CD8-positive, alpha-beta memory T cell (primary cell): Measurements from ENCODE around the gene TPST2. TPM values are rescaled to one million over a fixed set of nuclear protein-coding genes. Genes with fewer than 3 reads are reported as not detected.

Experiments used
- CTCF ChIA-PET: fragments of 350-600 bp; sonication (Branson Sonifier 250); formaldehyde crosslinking; loops from one replicate; lab custom pipeline; 2021; ENCODE audit warnings: antibody characterized with exemption; lab: Charles Lee
- POLR2A ChIA-PET: fragments of 350-600 bp; sonication (Branson Sonifier 250); formaldehyde crosslinking; loops from one replicate; lab custom pipeline; 2021; ENCODE audit warnings: antibody characterized with exemption; lab: Charles Lee
- DNase-seq, 5 donors: peaks; one replicate each; pipeline versions ENCODE4 v3.0.0 to v3.0.0-alpha.2; 2020 to 2022; ENCODE audit warnings: mixed read lengths in 1 of 5
- H3K27ac ChIP-seq: one replicate; pipeline ENCODE4 v1.7.0; 2013; ENCODE audit warnings: low read depth, mild to moderate bottlenecking, low read length, moderate library complexity
- H3K27me3 ChIP-seq: 2 replicates; pipeline ENCODE4 v1.7.0; 2013; ENCODE audit warnings: low read length, mild to moderate bottlenecking; ENCODE audit not compliant: insufficient read depth, poor library complexity, severe bottlenecking
- H3K36me3 ChIP-seq: 2 replicates; pipeline ENCODE4 v1.7.0; 2013; ENCODE audit warnings: mild to moderate bottlenecking, low read length, moderate library complexity; ENCODE audit not compliant: insufficient read depth
- H3K4me1 ChIP-seq: 2 replicates; pipeline ENCODE4 v1.7.0; 2013; ENCODE audit warnings: mild to moderate bottlenecking, low read length, moderate library complexity; ENCODE audit not compliant: insufficient read depth
- H3K4me3 ChIP-seq: 2 replicates; pipeline ENCODE4 v1.7.0; 2013; ENCODE audit warnings: mild to moderate bottlenecking, low read length
- H3K9me3 ChIP-seq: 2 replicates; pipeline ENCODE4 v1.7.0; 2013; ENCODE audit warnings: mild to moderate bottlenecking, low read length
- H3K27ac Mint-ChIP-seq, 8 donors: one replicate each; pipeline ENCODE4 v1.8.0; 2020 to 2021; ENCODE audit warnings: mixed read lengths in 8 of 8, mild to moderate bottlenecking in 6 of 8, inconsistent platforms in 3 of 8, moderate library complexity in 3 of 8
- H3K27me3 Mint-ChIP-seq, 2 donors: one replicate each; pipeline ENCODE4 v1.8.0; 2020 to 2021; ENCODE audit warnings: mixed read lengths in 2 of 2, mild to moderate bottlenecking in 1 of 2, moderate library complexity in 1 of 2
- H3K36me3 Mint-ChIP-seq, 3 donors: one replicate each; pipeline ENCODE4 v1.8.0; 2020 to 2021; ENCODE audit warnings: mixed read lengths in 3 of 3, inconsistent platforms in 1 of 3, mild to moderate bottlenecking in 1 of 3
- H3K4me1 Mint-ChIP-seq, 3 donors: one replicate each; pipeline ENCODE4 v1.8.0; 2020 to 2021; ENCODE audit warnings: mixed read lengths in 3 of 3, inconsistent platforms in 1 of 3, mild to moderate bottlenecking in 1 of 3
- H3K4me3 Mint-ChIP-seq, 7 donors: one replicate each; pipeline ENCODE4 v1.8.0; 2020 to 2021; ENCODE audit warnings: mixed read lengths in 7 of 7, mild to moderate bottlenecking in 6 of 7, moderate library complexity in 4 of 7, inconsistent platforms in 2 of 7
- H3K9me3 Mint-ChIP-seq, 5 donors: one replicate each; pipeline ENCODE4 v1.8.0; 2020 to 2022; ENCODE audit warnings: mixed read lengths in 5 of 5, mild to moderate bottlenecking in 3 of 5, moderate library complexity in 2 of 5, inconsistent platforms in 1 of 5
- polyA plus RNA-seq: library from polyadenylated mRNA; unstranded; fragments of 300-500 nt; fragmentation: Illumina TruSeq; gene quantifications from one replicate; pipeline ENCODE4 v1.2.3, GENCODE V29; 2021
- total RNA-seq, 2 experiments: library from RNA; stranded (reverse); gene quantifications; one replicate each; pipeline ENCODE4 v1.2.3, GENCODE V29; 2021

TPST2 gene
- total and polyA plus RNA-seq, 3 experiments from 2014 or later, result 36.7 to 201 (median 37.3) TPM

- peak overlapping the region in 3 of 7 donors; percentile 16 to 29 (median 21) for H3K4me3 Mint-ChIP-seq
- peaks cover 0 to 64% (median 3%) of the 10 kb centered on the region in 3 donors for H3K36me3 Mint-ChIP-seq
- ChIA-PET POLR2A (no interaction called here), CTCF (no interaction called here)
- Histone ChIP-seq H3K4me1 (peaks cover 16% of the 10 kb centered on the region), H3K27ac (no peak overlapping the region), H3K27me3 (no peaks in the 10 kb centered on the region), H3K36me3 (peaks cover 7% of the 10 kb centered on the region), H3K4me3 (no peak overlapping the region), H3K9me3 (no peaks in the 10 kb centered on the region)
- H3K9me3 Mint-ChIP-seq, result no peaks in the 10 kb centered on the region
- H3K4me1 Mint-ChIP-seq, result peaks cover 77 to 95% (median 94%) of the 10 kb centered on the region in 3 donors
- H3K27ac Mint-ChIP-seq, result peak overlapping the region; percentile 21 to 89 (median 66)
- H3K27me3 Mint-ChIP-seq, result no peaks in the 10 kb centered on the region
- DNase-seq, result no peak
Observed at GRCh38 chr22:26568207-26568706, 21.7 kb downstream of the TPST2 start.

- H3K36me3 ChIP-seq, result peaks cover 7% of the 10 kb centered on the region
- Mint-ChIP-seq H3K9me3 (no peaks in the 10 kb centered on the region), H3K4me1 (peaks cover 75 to 95% (median 94%) of the 10 kb centered on the region in 3 donors), H3K4me3 (no peak overlapping the region), H3K36me3 (peaks cover 0 to 58% (median 1%) of the 10 kb centered on the region in 3 donors), H3K27ac (peak overlapping the region in 5 of 8 donors; percentile 2 to 67 (median 59)), H3K27me3 (no peaks in the 10 kb centered on the region)
- H3K4me3 ChIP-seq, result no peak overlapping the region
- CTCF ChIA-PET, result no interaction called here
- H3K9me3 ChIP-seq, result no peaks in the 10 kb centered on the region
- DNase-seq, result no peak
- POLR2A ChIA-PET, result no interaction called here
- peaks cover 16% of the 10 kb centered on the region for H3K4me1 ChIP-seq
- H3K27ac ChIP-seq, result no peak overlapping the region
- H3K27me3 ChIP-seq, result no peaks in the 10 kb centered on the region
Observed at GRCh38 chr22:26567610-26568009, 22.3 kb downstream of the TPST2 start.

GRCh38 chr22:26566994-26567393, 22.9 kb downstream of the TPST2 start:
- H3K4me1 ChIP-seq, result peaks cover 14% of the 10 kb centered on the region
- no peak overlapping the region for H3K4me3 ChIP-seq
- ChIA-PET CTCF (no interaction called here), POLR2A (no interaction called here)
- peaks cover 7% of the 10 kb centered on the region for H3K36me3 ChIP-seq
- no peaks in the 10 kb centered on the region for H3K9me3 Mint-ChIP-seq
- DNase-seq, result no peak
- H3K27ac ChIP-seq, result no peak overlapping the region
- H3K9me3 ChIP-seq, result no peaks in the 10 kb centered on the region
- H3K4me3 Mint-ChIP-seq, result peak overlapping the region in 4 of 7 donors; percentile 3 to 63 (median 32)
- H3K27me3 ChIP-seq, result no peaks in the 10 kb centered on the region
- no peaks in the 10 kb centered on the region for H3K27me3 Mint-ChIP-seq
- peaks cover 77 to 94% (median 89%) of the 10 kb centered on the region in 3 donors for H3K4me1 Mint-ChIP-seq
- H3K27ac Mint-ChIP-seq, result peak overlapping the region in 3 of 8 donors; percentile 15 to 89 (median 38)
- H3K36me3 Mint-ChIP-seq, result peaks cover 0 to 55% (median 0%) of the 10 kb centered on the region in 3 donors

GRCh38 chr22:26565889-26566288, 24.0 kb downstream of the TPST2 start:
- Histone ChIP-seq H3K27me3 (no peaks in the 10 kb centered on the region), H3K9me3 (no peaks in the 10 kb centered on the region), H3K36me3 (peaks cover 7% of the 10 kb centered on the region), H3K4me1 (peaks cover 12% of the 10 kb centered on the region), H3K4me3 (no peak overlapping the region), H3K27ac (no peak overlapping the region)
- no peak for DNase-seq
- Mint-ChIP-seq H3K4me1 (peaks cover 68 to 91% (median 80%) of the 10 kb centered on the region in 3 donors), H3K27ac (peak overlapping the region in 3 of 8 donors; percentile 7 to 47 (median 20)), H3K27me3 (peaks cover 0 to 2% of the 10 kb centered on the region in 2 donors), H3K9me3 (no peaks in the 10 kb centered on the region), H3K4me3 (peak overlapping the region in 1 of 7 donors; percentile 32), H3K36me3 (peaks cover 0 to 46% (median 0%) of the 10 kb centered on the region in 3 donors)
- ChIA-PET CTCF (interaction anchor here (0.6 to 0.9 kb wide), 2 partner anchors 76 to 100 kb away, joined by 3 read pairs; no protein-coding TSS in a partner anchor), POLR2A (no interaction called here)

GRCh38 chr22:26565181-26565580, 24.8 kb downstream of the TPST2 start:
- H3K4me1 ChIP-seq, result peaks cover 12% of the 10 kb centered on the region
- Mint-ChIP-seq H3K27ac (peak overlapping the region in 5 of 8 donors; percentile 32 to 55 (median 36)), H3K9me3 (no peaks in the 10 kb centered on the region), H3K27me3 (peaks cover 0 to 2% of the 10 kb centered on the region in 2 donors), H3K4me1 (peaks cover 67 to 91% (median 80%) of the 10 kb centered on the region in 3 donors), H3K4me3 (peak overlapping the region in 1 of 7 donors; percentile 45), H3K36me3 (peaks cover 0 to 46% (median 0%) of the 10 kb centered on the region in 3 donors)
- no peaks in the 10 kb centered on the region for H3K9me3 ChIP-seq
- ChIA-PET CTCF (interaction anchor here (0.9 to 1.1 kb wide), 2 partner anchors 20 to 101 kb away, joined by 3 read pairs; no protein-coding TSS in a partner anchor), POLR2A (no interaction called here)
- no peak overlapping the region for H3K27ac ChIP-seq
- H3K4me3 ChIP-seq, result no peak overlapping the region
- no peak for DNase-seq
- H3K27me3 ChIP-seq, result no peaks in the 10 kb centered on the region
- H3K36me3 ChIP-seq, result peaks cover 7% of the 10 kb centered on the region

GRCh38 chr22:26564672-26565071, 25.3 kb downstream of the TPST2 start:
- Mint-ChIP-seq H3K27ac (peak overlapping the region in 3 of 8 donors; percentile 17 to 63 (median 47)), H3K4me3 (peak overlapping the region in 1 of 7 donors; percentile 45), H3K27me3 (peaks cover 0 to 2% of the 10 kb centered on the region in 2 donors), H3K4me1 (peaks cover 68 to 93% (median 81%) of the 10 kb centered on the region in 3 donors), H3K9me3 (no peaks in the 10 kb centered on the region), H3K36me3 (peaks cover 0 to 46% (median 0%) of the 10 kb centered on the region in 3 donors)
- no peak for DNase-seq
- CTCF ChIA-PET, result interaction anchor here (1.1 to 1.9 kb wide), 2 partner anchors 21 to 28 kb away, joined by 3 to 8 read pairs; no protein-coding TSS in a partner anchor
- Histone ChIP-seq H3K4me1 (peaks cover 12% of the 10 kb centered on the region), H3K9me3 (no peaks in the 10 kb centered on the region), H3K36me3 (peaks cover 7% of the 10 kb centered on the region), H3K27me3 (no peaks in the 10 kb centered on the region), H3K27ac (no peak overlapping the region), H3K4me3 (no peak overlapping the region)
- POLR2A ChIA-PET, result no interaction called here

- Histone ChIP-seq H3K9me3 (no peaks in the 10 kb centered on the region), H3K27ac (no peak overlapping the region), H3K36me3 (peaks cover 7% of the 10 kb centered on the region), H3K4me3 (no peak overlapping the region), H3K4me1 (peaks cover 12% of the 10 kb centered on the region), H3K27me3 (no peaks in the 10 kb centered on the region)
- Mint-ChIP-seq H3K27me3 (peaks cover 0 to 2% of the 10 kb centered on the region in 2 donors), H3K4me1 (peaks cover 71 to 95% (median 83%) of the 10 kb centered on the region in 3 donors), H3K4me3 (peak overlapping the region in 1 of 7 donors; percentile 19), H3K9me3 (no peaks in the 10 kb centered on the region), H3K27ac (peak overlapping the region in 7 of 8 donors; percentile 47 to 83 (median 63)), H3K36me3 (peaks cover 0 to 49% (median 0%) of the 10 kb centered on the region in 3 donors)
- CTCF ChIA-PET, result interaction anchor here (1.1 to 1.9 kb wide), 2 partner anchors 21 to 28 kb away, joined by 3 to 8 read pairs; no protein-coding TSS in a partner anchor
- DNase-seq, result no peak
- POLR2A ChIA-PET, result no interaction called here
Observed at GRCh38 chr22:26564181-26564580, 25.8 kb downstream of the TPST2 start.

- Mint-ChIP-seq H3K4me1 (peaks cover 71 to 94% (median 84%) of the 10 kb centered on the region in 3 donors), H3K4me3 (peak overlapping the region in 1 of 7 donors; percentile 59), H3K27ac (peak overlapping the region in 6 of 8 donors; percentile 5 to 90 (median 70)), H3K9me3 (no peaks in the 10 kb centered on the region), H3K36me3 (peaks cover 0 to 48% (median 3%) of the 10 kb centered on the region in 3 donors), H3K27me3 (peaks cover 0 to 2% of the 10 kb centered on the region in 2 donors)
- no peaks in the 10 kb centered on the region for H3K27me3 ChIP-seq
- no peak overlapping the region for H3K27ac ChIP-seq
- ChIA-PET CTCF (interaction anchor here (0.7 to 1.9 kb wide), 4 partner anchors 29 to 127 kb away, joined by 3 to 8 read pairs (median 3); no protein-coding TSS in a partner anchor), POLR2A (no interaction called here)
- no peak overlapping the region for H3K4me3 ChIP-seq
- no peaks in the 10 kb centered on the region for H3K9me3 ChIP-seq
- H3K36me3 ChIP-seq, result peaks cover 7% of the 10 kb centered on the region
- peaks cover 12% of the 10 kb centered on the region for H3K4me1 ChIP-seq
- peak in 2 of 5 donors; percentile 21 to 53 for DNase-seq
Observed at GRCh38 chr22:26563022-26563421, 26.9 kb downstream of the TPST2 start.
